G401.6 (cell line): ENCODE data around the gene ADAMTS13.
A peak's percentile ranks its signal among the peaks of the same experiment; 100 is the strongest.

Source experiments
- FAIRE-seq: peaks from 2 replicates; lab custom pipeline; 2012; peaks lifted over from hg19 to GRCh38; lab: Jason Lieb, UNC

The ADAMTS13 gene

DNA sequence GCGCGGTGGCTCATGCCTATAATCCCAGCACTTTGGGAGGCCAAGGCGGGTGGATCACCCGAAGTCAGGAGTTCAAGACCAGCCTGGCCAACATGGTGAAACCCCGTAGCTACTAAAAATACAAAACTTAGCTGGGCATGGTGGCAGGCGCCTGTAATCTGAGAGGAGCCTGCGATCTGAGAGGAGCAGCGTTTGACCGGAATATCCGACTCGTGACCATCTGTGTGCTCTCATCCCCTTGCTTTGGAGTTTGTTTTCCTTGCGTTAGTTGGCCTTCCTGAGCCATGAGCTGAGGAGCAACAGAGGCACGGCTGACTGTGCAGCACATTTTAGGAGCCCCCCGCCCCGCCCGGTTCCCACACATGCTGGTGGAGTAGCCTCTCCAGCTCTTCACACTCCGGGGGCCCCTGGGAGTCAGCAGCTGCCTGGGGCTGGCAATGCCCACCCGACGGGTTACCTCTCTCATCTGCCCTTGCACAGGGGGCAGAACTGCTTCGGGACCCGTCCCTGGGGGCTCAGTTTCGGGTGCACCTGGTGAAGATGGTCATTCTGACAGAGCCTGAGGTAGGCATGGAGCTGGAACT is 3.0 kb downstream of the ADAMTS13 start:
- FAIRE-seq = no peak

DNA sequence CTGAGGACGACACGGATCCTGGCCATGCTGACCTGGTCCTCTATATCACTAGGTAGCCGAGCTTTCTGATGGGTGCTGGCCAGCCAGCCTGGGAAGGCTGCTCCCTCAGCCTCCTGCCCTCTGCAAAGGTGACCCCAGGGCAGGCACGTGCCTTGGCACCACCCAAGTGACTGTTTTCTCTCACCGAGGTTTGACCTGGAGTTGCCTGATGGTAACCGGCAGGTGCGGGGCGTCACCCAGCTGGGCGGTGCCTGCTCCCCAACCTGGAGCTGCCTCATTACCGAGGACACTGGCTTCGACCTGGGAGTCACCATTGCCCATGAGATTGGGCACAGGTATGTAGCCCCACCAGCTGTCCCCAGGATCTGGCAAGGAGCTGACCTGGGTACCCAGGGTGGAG is 3.8 kb downstream of the ADAMTS13 start:
- no peak for FAIRE-seq

DNA sequence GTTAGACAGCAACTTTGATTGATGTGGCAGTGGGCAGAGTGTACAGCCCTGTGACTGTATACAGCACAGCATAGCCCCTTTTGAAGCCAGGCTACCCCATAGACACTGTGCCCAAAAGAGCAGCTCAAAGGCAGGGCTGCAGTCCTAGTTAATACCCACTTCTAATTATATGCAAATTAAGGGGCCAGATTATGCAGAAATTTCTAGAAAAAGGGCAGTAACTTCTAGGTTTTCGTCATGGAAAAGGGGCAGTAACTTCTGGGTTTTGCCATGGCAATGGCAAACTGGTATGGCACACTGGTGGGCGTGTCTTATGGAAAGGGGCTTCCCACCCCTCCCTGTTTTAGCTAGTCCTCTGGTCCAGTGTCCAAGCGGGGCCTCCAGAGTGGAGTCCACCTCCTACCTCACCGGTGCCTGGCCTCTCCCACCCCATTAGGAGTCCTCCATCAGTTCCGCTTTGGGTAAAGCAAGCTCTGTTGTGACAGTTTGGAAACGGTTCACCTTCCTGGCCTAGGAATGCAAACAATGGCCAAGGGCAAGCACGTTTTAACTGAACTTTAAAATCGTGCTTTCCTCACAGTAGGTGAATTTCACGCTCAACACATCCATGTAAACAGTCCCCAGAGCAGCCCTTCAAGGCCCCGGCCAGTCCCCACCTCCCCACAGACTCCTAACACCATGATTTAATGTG is 5.6 kb downstream of the ADAMTS13 start:
- FAIRE-seq = no peak

DNA sequence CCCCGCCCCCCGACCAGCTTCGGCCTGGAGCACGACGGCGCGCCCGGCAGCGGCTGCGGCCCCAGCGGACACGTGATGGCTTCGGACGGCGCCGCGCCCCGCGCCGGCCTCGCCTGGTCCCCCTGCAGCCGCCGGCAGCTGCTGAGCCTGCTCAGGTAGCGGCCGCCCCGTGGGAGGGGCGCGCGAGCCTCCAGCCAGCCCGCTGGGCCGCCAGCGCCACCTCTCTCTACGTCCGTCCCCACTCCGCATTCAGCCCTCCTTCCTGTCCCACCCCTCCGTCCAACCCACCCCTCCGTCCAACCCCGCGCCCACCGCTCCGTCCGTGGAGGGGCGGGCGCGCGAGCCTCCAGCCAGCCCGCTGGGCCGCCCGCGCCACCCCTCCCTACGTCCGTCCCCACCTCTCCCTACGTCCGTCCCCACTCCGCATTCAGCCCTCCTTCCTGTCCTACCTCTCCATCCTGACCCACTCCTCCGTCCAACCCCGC is 6.5 kb downstream of the ADAMTS13 start:
- no peak for FAIRE-seq

DNA sequence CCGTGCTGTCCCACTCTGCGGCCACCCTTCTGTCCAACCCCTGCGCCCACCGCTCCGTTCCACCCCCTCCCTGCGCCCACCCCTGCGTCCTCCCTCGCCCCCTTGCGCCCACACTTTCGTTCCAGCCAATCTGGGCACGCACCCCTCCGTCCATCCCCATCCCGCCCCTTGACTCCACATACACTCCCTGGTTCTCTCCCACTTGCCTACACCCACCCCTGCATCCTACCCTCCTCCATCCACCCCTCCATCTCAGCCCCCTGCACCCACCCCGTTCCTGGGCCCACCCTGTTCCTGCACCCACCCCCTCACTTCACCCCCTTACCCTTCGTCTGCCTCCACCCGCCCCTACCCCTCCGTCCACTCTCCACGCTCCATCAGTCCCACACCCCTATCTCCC is 7.0 kb downstream of the ADAMTS13 start:
- FAIRE-seq = no peak

DNA sequence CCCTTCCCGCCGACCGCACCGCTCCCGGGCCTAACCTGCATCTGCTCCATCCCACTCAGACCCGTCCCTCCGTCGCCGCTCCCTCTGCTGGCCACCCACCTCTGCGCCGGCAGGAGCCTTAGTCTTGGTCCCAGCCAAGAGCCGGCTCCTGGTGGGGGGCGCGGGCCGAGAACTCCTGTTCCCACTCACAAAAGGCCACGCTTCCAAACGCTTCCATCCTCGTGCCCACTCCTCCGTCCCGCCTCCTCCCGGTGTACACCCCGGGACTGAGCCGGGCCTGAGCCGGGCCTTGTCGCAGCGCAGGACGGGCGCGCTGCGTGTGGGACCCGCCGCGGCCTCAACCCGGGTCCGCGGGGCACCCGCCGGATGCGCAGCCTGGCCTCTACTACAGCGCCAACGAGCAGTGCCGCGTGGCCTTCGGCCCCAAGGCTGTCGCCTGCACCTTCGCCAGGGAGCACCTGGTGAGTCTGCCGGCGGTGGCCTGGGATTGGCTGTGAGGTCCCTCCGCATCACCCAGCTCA is 7.5 kb downstream of the ADAMTS13 start:
- FAIRE-seq = no peak

DNA sequence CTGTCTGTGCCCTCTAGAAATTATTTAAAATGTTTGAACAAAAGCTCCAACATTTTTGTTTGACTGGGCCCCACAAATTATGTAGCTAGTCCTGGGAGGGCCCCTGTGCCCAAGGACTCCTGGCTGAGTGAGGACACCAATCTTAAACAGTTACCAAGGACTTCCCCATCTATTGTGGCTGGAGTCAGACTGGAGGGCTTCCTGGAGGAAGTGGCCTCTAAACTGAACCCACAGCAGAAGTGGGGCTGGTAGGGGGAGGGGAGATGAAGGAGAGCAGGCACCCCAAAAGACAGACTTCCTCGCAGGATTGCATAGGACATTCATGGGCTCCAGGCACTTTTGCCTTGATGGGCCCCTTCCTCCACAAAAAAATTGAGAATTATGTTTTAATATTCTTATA is 8.1 kb downstream of the ADAMTS13 start:
- no peak for FAIRE-seq

DNA sequence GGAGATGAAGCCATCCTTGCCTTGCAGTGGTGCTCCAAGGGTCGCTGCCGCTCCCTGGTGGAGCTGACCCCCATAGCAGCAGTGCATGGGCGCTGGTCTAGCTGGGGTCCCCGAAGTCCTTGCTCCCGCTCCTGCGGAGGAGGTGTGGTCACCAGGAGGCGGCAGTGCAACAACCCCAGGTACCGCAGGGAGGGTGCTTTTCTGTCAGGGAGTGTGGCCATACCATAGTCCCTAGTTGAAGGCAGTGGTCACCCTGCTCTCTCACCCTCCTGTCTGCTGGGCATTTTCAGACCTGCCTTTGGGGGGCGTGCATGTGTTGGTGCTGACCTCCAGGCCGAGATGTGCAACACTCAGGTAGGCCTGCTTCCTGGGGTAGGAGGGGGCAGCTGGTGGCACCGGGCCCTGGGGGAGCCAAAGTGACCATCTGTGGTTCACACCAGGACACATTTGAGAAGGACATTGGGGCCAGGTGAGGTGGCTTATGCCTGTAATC is 11.2 kb downstream of the ADAMTS13 start:
- FAIRE-seq = no peak

DNA sequence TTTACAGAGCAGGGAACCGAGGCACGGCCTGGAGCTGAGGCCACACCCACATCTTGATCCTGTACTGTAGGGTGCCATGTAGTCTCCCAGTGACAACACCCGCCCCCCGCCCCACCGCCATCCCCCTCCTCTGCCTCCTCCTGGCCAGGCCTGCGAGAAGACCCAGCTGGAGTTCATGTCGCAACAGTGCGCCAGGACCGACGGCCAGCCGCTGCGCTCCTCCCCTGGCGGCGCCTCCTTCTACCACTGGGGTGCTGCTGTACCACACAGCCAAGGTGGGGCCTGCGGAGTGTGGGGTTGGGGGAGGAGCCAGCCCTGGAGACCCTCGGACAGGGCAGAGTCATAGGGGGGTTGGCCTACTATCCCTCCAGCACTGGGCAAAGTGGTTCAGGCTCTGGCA is 14.5 kb downstream of the ADAMTS13 start:
- no peak for FAIRE-seq

DNA sequence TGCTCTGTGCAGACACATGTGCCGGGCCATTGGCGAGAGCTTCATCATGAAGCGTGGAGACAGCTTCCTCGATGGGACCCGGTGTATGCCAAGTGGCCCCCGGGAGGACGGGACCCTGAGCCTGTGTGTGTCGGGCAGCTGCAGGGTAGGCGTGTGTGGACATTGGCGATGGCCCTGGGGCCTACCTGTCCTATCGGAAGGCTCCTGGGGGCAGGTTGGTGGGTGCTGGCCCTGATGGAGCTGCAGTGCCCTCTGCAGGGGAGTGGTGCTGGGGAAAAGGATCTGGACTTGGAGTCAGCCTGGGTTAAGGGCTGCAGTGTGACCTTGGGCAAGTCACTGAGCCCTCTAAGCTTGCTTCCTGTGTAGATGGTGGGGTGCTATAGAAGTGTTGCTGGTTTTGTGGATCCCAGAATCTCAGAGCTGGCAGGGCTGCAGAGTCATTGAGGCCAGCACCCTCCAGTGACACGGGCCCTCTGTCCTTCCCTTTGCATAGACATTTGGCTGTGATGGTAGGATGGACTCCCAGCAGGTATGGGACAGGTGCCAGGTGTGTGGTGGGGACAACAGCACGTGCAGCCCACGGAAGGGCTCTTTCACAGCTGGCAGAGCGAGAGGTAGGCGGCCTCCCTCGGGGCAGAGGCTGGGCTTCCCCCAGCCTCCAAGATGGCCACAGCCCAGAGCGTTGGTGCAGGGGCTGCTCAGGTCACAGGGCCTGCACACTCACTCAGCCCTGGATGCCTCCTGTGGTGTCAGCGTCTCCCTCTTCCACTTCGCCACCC is 15.8 kb downstream of the ADAMTS13 start:
- no peak for FAIRE-seq

DNA sequence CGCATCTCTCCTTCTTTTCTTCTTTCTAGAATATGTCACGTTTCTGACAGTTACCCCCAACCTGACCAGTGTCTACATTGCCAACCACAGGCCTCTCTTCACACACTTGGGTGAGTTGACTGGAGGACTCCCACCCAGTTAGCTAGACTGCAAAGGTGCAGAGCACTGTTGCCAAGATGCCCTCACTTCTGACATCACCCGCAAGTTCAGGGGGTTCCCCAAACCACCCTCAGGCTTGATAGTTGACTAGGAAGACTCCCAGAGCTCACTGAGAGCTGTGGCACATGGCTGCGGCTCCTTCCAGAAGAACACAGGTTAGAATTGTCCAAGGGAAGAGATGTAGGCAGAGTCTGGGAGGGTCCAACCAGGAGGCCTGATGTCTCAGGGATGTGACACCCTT is 17.2 kb downstream of the ADAMTS13 start:
- FAIRE-seq = no peak

DNA sequence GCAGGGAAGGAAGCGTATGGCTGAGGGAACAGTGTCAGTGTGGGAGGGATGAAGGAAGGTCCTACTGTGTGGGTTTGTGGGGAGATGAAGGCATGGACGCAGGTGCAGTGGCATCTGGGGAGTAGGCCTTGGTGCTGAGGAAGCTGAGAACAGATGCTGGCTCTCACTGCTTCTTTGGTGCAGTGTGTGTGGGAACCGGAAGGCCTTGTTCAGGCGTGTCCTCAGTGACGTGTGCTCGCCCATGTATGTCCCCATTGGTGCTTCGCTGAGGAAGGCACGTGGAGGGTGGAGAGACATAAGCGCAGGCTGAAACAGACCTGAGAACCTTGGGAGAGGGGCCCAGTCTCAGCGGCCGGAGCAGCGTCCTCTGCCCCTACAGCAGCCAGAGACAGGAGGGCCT is 18.7 kb downstream of the ADAMTS13 start:
- FAIRE-seq = no peak

DNA sequence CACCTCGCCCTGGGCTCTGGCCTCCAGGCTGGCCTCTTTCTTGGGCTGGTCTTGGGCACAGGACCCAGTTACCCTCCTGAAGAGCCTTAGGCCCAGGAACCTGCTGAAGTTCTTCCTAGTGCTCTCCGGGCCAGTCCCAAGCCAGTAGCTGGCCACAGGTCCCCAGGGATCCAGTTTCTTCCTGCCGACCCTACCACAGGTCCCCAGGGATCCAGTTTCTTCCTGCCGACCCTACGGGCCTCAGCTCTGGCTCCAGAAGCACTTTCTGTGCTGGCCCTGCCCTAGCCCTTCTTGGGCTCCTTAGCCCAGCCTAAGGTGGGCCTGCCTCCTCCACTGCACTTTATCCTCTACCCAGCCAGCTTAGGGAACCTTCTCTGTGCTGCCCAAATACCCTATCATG is 19.4 kb downstream of the ADAMTS13 start:
- no peak for FAIRE-seq

DNA sequence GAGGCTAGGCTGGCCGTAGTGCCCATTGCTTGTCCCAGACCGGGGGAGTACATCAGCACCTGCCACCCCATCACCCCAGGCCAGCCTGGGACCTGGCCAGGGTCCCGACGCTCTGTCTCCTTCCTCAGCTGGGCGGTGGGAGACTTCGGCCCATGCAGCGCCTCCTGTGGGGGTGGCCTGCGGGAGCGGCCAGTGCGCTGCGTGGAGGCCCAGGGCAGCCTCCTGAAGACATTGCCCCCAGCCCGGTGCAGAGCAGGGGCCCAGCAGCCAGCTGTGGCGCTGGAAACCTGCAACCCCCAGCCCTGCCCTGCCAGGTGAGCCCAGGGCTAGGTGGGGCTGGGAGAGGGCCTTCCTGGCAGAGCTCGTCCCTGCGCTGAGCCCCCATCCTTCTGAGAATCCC is 21.1 kb downstream of the ADAMTS13 start:
- FAIRE-seq = no peak

DNA sequence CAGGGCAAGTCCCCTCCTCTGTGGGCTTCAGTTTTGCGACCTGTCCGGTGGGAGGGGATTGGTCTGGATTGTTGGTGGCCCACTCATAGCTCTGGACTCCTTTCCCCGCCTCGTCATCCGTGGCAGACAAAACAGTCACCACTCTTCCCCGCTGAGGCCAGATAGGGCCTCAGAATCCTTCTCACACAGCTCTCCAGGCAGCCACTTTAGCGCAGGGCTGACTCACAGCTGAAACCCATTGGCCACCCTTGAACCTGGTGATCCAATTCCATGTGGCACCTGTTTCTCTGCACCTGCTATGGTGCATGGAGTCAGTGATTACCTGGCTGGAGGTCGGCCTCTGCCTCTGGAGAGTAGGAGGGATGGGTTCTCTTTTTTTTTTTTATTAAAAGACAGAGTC is 21.8 kb downstream of the ADAMTS13 start:
- FAIRE-seq = no peak

DNA sequence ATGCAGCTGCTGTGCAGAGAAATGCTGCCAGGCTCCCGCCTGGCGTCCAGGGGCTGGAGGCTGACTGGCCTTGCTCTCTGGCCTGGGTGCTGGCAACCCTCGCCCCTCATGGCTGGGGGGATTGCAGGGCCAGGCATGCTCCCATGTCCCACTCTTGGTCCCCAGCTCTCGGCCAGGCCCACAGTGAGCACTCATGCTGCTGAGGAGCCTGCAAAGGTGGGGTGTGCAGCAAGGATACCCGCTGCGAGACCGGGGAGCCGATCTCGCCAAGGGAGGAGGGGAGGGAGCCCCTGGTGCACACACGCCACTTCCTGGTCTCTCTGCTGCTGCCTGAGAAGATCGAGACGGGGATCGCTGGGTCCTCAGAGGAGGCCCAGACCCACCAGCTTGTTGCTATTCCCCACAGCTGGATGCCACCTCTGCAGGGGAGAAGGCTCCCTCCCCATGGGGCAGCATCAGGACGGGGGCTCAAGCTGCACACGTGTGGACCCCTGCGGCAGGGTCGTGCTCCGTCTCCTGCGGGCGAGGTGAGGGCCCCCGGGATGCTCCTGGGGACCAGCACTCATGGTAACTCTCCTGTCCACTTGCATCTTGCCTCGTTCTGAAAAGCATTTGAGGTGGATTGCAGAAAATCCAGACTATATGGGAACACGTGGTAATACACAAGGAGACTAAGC is 23.3 kb downstream of the ADAMTS13 start:
- FAIRE-seq = no peak

DNA sequence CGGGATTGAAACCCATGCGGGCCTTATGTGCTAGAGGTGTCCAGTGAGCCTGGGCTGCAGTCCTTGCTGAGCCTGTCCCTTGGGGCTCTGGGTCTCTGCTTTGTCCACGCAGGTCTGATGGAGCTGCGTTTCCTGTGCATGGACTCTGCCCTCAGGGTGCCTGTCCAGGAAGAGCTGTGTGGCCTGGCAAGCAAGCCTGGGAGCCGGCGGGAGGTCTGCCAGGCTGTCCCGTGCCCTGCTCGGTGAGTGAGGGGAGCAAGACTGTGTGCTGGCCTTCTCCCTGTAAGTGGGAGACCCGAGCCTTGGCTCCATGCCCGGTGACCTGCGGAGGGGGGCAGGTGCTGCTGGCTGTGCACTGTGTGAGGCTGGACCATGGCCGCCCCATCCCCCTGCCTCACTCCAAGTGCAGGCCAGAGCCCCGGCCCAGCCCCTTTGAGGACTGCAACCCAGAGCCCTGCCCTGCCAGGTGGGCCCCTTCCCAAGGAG is 26.4 kb downstream of the ADAMTS13 start:
- no peak for FAIRE-seq

DNA sequence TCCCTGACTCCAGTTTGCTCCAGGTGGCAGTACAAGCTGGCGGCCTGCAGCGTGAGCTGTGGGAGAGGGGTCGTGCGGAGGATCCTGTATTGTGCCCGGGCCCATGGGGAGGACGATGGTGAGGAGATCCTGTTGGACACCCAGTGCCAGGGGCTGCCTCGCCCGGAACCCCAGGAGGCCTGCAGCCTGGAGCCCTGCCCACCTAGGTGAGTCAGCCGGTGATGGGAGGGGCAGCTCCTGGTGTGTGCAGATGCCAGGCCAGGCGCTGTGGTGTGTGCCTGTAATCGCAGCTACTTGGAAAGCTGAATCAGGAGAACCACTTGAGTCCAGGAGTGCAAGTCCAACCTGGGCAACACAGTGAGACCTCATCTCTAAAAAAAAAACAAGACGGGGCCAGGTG is 27.6 kb downstream of the ADAMTS13 start:
- no peak for FAIRE-seq

DNA sequence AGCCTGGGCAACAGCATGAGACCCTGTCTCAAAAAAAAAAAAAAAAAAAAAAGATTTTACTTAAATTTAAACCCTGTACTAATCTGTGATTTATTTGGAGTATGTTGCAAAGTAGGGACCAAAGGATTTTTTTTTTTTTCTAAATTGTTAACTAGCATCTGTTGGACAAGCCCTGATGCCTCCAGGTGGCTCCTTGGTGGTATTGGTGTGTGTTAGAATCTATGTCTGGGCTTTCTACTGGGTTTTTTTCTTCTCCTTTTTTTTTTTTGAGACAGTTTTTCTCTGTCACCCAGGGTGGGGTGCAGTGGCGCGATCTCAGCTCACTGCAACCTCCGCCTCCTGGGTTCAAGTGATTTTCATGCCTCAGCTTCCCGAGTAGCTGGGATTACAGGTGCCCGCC is 29.7 kb downstream of the ADAMTS13 start:
- peak; percentile 3 for FAIRE-seq

DNA sequence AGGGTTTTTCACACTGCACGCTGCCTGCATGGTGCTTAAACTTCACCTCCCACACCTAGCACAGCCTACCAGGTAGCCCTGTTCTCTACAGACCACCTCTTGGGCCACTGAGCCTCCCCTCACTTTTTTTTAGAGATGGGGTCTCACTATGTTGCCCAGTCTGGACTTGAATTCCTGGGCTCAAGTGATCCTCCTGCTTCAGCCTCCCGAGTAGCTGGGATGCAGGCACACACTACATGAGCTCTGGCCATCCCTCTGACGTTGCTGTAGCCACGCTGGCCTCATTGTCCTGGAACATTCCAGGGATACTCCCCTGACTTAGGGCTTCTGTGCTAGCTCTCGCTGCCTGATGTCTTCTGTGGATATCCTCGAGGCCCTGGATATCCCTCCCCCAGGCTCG is 30.4 kb downstream of the ADAMTS13 start:
- no peak for FAIRE-seq

DNA sequence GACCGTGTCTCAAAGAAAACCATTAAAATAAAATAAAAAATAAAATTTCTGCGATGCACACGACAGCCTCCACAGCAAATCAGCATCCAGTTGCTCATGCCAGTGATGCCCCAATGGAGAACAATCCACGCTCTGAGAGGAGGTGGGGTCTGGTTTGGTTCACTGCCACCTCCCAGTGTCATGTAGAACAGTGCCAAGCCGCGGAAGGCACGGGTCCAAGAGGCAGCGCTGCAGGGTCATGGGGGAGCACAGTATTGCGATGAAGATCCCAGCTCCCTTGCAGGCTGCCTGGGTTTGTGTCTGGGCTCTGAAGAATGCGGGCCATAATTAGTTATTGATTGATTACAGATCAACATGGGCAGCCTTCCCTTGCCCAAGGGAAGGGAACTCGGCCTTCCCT is 31.5 kb downstream of the ADAMTS13 start:
- no peak for FAIRE-seq

DNA sequence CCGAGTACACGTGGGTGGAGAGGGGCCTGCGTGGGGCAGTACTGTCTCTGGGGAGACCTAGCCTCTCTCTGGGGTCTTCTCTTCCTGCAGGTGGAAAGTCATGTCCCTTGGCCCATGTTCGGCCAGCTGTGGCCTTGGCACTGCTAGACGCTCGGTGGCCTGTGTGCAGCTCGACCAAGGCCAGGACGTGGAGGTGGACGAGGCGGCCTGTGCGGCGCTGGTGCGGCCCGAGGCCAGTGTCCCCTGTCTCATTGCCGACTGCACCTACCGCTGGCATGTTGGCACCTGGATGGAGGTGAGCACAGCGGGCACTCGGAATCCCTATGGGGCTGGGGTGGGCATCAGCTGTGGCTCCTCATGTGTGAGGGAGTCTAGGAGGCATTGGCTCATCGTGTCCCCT is 32.2 kb downstream of the ADAMTS13 start:
- no peak for FAIRE-seq
